Left lobe of liver (tissue), 2 donors: ENCODE measurements around the gene CD37. TPM values are rescaled to one million over a fixed set of nuclear protein-coding genes. Genes with fewer than 3 reads are reported as not detected.
"Not testable (repeated sequence)": the region's sequence is repeated elsewhere in the genome, so short reads cannot be mapped to it uniquely, and the experiment has no call there.

Experiments
- ATAC-seq: fragments of 200-7000 bp; cut with Tn5 transposase; one replicate; pipeline ENCODE4 v1.9.1; 2020; ENCODE audit warnings: mild to moderate bottlenecking, moderate library complexity
- DNase-seq: peaks from one replicate; pipeline ENCODE4 v3.0.0-alpha.2; 2020; ENCODE audit warnings: low spot score
- total RNA-seq: library from RNA; stranded (reverse); gene quantifications from one replicate; pipeline ENCODE4 v1.2.1, GENCODE V29; 2021
- donor health status: DM: no; HTN: no; CAD: no; lungs with moderate emphysema.
- donor health status: DM: no; HTN: yes; CAD: no.

The CD37 gene, protein sequence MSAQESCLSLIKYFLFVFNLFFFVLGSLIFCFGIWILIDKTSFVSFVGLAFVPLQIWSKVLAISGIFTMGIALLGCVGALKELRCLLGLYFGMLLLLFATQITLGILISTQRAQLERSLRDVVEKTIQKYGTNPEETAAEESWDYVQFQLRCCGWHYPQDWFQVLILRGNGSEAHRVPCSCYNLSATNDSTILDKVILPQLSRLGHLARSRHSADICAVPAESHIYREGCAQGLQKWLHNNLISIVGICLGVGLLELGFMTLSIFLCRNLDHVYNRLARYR
- total RNA-seq: 2.2 TPM

DNA sequence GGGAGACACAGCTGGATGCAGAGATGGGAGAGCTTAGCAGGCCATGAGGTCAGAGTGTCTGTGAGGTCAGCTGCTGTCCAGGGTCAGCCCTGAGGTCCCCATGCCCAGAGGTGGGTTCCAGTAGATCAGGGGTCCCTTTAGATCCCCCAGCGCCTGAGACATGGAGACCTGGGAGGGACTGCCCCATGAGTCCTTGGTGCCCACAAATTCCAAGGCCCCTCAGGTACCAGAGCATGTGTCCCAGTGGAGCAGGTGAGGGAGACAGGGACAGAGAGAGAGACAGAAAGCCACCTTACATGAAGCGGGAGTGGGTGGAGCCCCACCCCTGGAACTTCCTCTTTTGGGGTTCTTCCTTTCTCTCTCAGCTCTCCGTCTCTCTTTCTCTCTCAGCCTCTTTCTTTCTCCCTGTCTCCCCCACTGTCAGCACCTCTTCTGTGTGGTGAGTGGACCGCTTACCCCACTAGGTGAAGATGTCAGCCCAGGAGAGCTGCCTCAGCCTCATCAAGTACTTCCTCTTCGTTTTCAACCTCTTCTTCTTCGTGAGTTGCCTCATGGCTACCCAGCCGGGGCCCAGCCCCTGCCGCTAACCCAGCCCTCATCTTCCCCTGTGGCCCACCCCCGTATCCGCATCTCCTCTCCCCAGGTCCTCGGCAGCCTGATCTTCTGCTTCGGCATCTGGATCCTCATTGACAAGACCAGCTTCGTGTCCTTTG, at the start of gene CD37:
Gene CD37 (plus strand): TSS at position 336 of the 713 bp plus-strand sequence. CDS start 135 bp downstream, at position 471.
- DNase-seq: peak; percentile 45
- no peak for ATAC-seq

- no peak for ATAC-seq
- no peak for DNase-seq
Observed at GRCh38 chr19:49287141-49287770, 48.0 kb upstream of the CD37 start.

GRCh38 chr19:49288205-49288604, 47.0 kb upstream of the CD37 start:
- not testable (repeated sequence) for ATAC-seq, DNase-seq

DNA sequence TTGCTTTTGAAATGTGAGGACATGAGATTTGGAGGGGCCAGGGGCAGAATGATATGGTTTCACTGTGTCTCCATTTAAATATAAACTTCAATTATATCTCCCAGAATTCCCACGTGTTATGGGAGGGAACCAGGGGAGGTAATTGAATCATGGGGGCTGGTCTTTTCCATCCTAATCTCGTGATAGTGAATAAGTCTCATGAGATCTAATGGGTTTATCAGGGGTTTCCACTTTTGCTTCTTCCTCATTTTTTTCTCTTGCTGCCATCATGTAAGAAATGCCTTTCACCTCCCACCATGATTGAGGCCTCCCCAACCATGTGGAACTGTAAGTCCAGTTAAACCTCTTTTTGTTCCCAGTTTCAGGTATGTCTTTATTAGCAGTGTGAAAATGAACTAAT, 45.9 kb upstream of the CD37 start:
- DNase-seq, ATAC-seq: not testable (repeated sequence)

DNA sequence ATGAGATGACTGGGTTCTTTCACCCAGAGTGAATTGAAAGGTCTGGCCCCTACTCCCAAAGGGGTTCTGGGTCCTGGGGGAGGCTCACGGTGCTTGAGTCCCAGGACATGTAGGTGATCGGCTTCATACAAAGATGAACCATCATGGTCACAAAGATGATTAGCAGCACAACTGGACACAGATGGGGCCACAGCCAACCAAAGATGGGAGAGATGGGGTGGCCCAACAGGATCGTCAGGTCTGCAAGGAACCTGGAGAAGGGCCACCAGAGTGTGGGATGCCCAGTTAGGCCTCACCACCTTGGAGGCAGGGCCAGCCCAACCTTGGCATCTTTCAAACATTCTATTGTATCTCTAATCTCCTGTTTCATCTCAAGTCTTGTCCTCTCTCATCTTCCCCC, 44.7 kb upstream of the CD37 start:
- no peak for DNase-seq
- ATAC-seq: no peak

DNA sequence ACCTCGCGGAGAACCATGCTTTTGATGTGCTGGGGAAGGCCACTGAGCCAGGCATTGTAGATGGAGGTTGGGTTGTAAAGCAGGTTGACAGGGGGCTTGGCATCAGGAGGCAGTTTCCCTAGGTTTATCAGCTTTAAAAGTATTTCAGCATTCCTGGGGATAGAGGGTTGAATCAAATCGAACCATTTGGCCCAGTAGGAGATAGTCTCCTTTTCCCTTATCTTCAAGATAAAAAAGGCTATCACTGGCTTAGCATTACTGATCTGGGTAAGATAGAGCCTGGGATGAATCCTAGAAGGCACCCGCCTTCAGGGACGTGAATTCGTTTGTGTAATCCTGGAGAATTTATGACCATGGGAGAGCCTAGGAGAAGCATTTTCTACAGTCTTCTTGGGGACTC, 40.8 kb upstream of the CD37 start:
- ATAC-seq (no peak), DNase-seq (no peak)

- DNase-seq (no peak), ATAC-seq (peak; percentile 78)
Observed at GRCh38 chr19:49295208-49295880, 39.9 kb upstream of the CD37 start.

- ATAC-seq (no peak), DNase-seq (no peak)
Observed at GRCh38 chr19:49297403-49297802, 37.8 kb upstream of the CD37 start.

GRCh38 chr19:49298653-49299052, 36.6 kb upstream of the CD37 start:
- DNase-seq: not testable (repeated sequence)

DNA sequence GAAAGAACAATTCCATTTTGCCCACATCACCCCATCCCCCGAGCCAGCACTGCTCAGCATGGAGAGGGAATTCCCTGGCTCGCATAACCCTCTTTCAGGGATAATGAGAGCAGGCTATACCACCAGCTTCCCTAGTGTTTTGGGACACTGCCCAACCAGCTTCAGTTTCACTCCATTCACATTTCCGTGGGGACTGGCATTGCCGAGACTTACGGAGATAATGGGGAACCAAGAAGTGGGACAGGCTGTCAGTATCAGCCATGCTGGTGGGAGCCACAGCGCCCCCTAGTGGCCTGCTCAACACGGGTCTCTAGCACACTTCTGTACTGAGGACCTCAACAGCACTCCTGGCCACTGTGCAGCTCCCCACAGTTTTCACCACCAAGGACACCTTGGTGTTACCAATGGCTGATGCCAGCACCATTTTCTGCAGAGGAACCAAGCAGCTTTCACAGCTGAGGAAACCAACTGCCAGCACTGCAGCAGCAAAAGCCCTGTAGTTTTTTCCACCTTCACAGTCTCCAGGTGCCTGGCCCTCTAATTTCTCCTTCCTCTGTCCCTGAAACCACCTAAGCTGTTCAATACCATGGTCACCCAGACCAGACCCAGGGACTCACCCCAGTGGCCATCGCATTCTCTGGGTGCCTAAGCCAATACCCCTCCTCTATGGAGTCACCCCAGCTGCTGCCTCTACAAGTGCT, 33.9 kb upstream of the CD37 start:
- DNase-seq (peak; percentile 62), ATAC-seq (peak; percentile 91)

More at GRCh38 chr19:49298653-49299052, 36.6 kb upstream of the CD37 start:
- ATAC-seq: not testable (repeated sequence)

- ATAC-seq (no peak), DNase-seq (no peak)
Observed at GRCh38 chr19:49301866-49302252, 33.3 kb upstream of the CD37 start.

DNA sequence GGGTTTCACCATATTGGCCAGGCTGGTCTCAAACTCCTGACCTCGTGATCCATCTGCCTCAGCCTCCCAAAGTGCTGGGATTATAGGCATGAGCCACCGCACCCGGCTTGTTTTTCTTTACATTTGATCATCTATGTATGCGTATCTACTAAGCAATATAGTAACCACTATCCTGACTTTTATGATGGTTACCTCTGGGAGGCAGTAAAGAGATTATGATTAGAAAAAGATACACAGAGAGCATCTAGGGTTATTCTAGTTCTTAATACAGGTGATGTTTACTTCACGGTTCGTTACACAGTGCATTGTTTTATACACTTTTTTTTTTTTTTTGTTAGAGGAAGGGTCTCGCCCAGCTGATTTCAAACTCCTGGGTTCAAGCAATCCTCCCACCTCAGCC, 28.5 kb upstream of the CD37 start:
- not testable (repeated sequence) for DNase-seq, ATAC-seq

DNA sequence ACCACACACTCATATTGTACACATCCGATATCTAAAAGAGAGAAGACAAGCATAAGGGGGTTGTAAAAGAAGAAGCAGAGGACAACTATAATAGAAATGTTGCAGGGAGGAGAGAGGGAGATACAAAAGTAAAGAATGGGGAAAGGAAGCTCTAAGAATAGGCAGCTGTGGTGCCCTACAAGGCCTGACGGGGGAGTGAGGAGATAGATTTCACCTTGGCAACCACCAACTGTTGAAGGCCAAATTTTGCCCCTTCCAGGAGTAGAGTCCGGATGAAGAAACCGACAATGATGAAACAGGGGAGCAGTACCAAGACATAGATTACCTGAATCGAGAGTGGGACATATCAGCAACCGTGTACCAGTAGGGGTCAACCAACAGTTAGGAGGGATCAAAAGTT, 26.1 kb upstream of the CD37 start:
- ATAC-seq: no peak

GRCh38 chr19:49315111-49315510, 20.1 kb upstream of the CD37 start:
- DNase-seq (no peak), ATAC-seq (no peak)

More for the DNA sequence above, 26.1 kb upstream of the CD37 start:
- DNase-seq: no peak

GRCh38 chr19:49316284-49316683, 18.9 kb upstream of the CD37 start:
- ATAC-seq: no peak
- DNase-seq: no peak

- ATAC-seq (no peak), DNase-seq (no peak)
Observed at GRCh38 chr19:49318296-49318695, 16.9 kb upstream of the CD37 start.

GRCh38 chr19:49324801-49325576, 10.2 kb upstream of the CD37 start, which contains the start of gene SLC6A16:
Gene SLC6A16, minus strand, starts transcription at chr19:49325191. Its CDS starts 13,844 bp downstream, at chr19:49311347.
- no peak for ATAC-seq
- peak; percentile 44 for DNase-seq

- peak; percentile 4 for DNase-seq
- ATAC-seq: not testable (repeated sequence)
Observed at GRCh38 chr19:49325756-49326155, 9.4 kb upstream of the CD37 start.

DNA sequence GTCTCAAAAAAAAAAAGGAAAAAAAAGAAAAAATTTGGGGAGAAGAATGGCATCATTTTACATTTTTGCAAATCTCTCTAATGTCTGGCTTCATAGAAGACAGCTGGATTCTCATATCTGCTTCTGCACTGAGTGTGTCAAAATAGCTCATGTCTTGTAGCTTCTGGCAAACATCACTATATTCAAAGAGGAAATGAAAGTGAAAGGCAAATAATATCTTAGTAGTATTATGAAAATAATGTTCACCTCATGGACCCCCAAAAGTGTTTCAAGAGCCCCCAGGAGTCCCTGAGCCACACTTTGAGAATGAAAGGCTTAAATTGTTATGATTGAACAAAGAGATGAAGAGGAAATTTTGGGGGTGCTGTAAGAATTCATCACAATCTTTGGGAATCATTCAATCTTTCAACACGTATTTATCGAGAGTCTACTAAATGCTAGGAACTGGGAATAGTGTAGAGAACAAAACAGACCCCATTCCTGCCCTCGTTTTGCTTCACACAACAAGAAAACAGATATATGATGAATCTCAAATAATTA, 9.0 kb upstream of the CD37 start:
- ATAC-seq (no peak), DNase-seq (no peak)
